HepG2 (cell line): ENCODE measurements around the gene NRG2. TPM values are rescaled to one million over a fixed set of nuclear protein-coding genes. Genes with fewer than 3 reads are reported as not detected.

Experiments used
- CAMTA2 ChIP-seq: sonication (generic); formaldehyde crosslinking; IDR thresholded peaks from 2 replicates; pipeline ENCODE4 v1.4.0; 2020; ENCODE audit warnings: mild to moderate bottlenecking, missing genetic modification reagents, borderline replicate concordance
- CEBPZ ChIP-seq: IDR thresholded peaks from 2 replicates; pipeline ENCODE4 v1.6.1; 2012; ENCODE audit warnings: low read length, improper control_type of control experiment
- USF2 ChIP-seq, 2 experiments: sonication (generic) in 1 of 2; formaldehyde crosslinking in 1 of 2; IDR thresholded peaks; 2 replicates each; pipeline versions ENCODE4 v1.5.1 to v1.6.1; 2011 to 2020; ENCODE audit warnings: borderline replicate concordance in 1 of 2, low read depth in 1 of 2, low read length in 1 of 2, mild to moderate bottlenecking in 1 of 2, missing genetic modification reagents in 1 of 2, moderate library complexity in 1 of 2
- ZFP36L1 ChIP-seq: sonication (generic); formaldehyde crosslinking; IDR thresholded peaks from 2 replicates; pipeline ENCODE4 v1.8.0; 2022; ENCODE audit warnings: mild to moderate bottlenecking, missing genetic modification reagents, moderate library complexity
- ZNF256 ChIP-seq: sonication (generic); formaldehyde crosslinking; conservative IDR thresholded peaks from 2 replicates; pipeline ENCODE4 v1.4.0; 2020; ENCODE audit warnings: missing genetic modification reagents
- polyA plus RNA-seq, 8 experiments: library from polyadenylated mRNA; depleted of rRNA in 3 of 8; stranded (reverse) in 7 of 8; unstranded in 1 of 8; fragments of >200 nt; fragmentation: Illumina TruSeq in 4 of 8; extraction: Trizol in 4 of 8; gene quantifications; 2 replicates each; pipeline versions ENCODE4 v1.2.1 to v1.2.3, GENCODE V29; 2011 to 2016; ENCODE audit warnings: low read depth in 4 of 8, missing spikeins in 1 of 8, mixed read lengths in 1 of 8; ENCODE audit not compliant: insufficient read depth in 1 of 8
- total RNA-seq, 5 experiments: library from RNA; depleted of rRNA; stranded (reverse); fragments of >200 nt; fragmentation: Illumina TruSeq; extraction: Trizol; gene quantifications; 2 replicates each; pipeline ENCODE4 v1.2.3, GENCODE V29; 2016; ENCODE audit warnings: low read depth in 1 of 5
- TF ChIP-seq, protein P1 (sequence below): sonication (generic); formaldehyde crosslinking; IDR thresholded peaks from 2 replicates; pipeline ENCODE4 v1.5.0; 2020; ENCODE audit warnings: mild to moderate bottlenecking, missing genetic modification reagents

NRG2 gene
- total and polyA plus RNA-seq, 2 of the 13 experiments (the other 11 are each of a cell fraction or from before 2014, with no cell fraction given), result not detected

- TF ChIP-seq, protein P1, sequence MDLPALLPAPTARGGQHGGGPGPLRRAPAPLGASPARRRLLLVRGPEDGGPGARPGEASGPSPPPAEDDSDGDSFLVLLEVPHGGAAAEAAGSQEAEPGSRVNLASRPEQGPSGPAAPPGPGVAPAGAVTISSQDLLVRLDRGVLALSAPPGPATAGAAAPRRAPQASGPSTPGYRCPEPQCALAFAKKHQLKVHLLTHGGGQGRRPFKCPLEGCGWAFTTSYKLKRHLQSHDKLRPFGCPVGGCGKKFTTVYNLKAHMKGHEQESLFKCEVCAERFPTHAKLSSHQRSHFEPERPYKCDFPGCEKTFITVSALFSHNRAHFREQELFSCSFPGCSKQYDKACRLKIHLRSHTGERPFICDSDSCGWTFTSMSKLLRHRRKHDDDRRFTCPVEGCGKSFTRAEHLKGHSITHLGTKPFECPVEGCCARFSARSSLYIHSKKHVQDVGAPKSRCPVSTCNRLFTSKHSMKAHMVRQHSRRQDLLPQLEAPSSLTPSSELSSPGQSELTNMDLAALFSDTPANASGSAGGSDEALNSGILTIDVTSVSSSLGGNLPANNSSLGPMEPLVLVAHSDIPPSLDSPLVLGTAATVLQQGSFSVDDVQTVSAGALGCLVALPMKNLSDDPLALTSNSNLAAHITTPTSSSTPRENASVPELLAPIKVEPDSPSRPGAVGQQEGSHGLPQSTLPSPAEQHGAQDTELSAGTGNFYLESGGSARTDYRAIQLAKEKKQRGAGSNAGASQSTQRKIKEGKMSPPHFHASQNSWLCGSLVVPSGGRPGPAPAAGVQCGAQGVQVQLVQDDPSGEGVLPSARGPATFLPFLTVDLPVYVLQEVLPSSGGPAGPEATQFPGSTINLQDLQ, result no peak
- TF ChIP-seq ZNF256 (no peak), CEBPZ (no peak), ZFP36L1 (CRISPR knock-in tag) (no peak), CAMTA2 (CRISPR knock-in tag) (no peak), USF2 (IDR thresholded peaks at IDR 0.05; ENCODE audit: low read depth, low read length) (no peak), USF2 (CRISPR knock-in tag; IDR thresholded peaks at IDR 0.05; ENCODE audit: borderline replicate concordance) (no peak)
Measured at GRCh38 chr5:139861021-139861888, 181.8 kb downstream of the NRG2 start (continued).
